LNCaP clone FGC (cell line): ENCODE results near the gene MDH2.

Experiments
- DNase-seq: peaks from one replicate; pipeline ENCODE4 v3.0.0-alpha.2; 2011; ENCODE audit warnings: low read depth
- H3K4me3 ChIP-seq: 2 replicates; pipeline ENCODE4 v1.5.1; 2011; ENCODE audit warnings: mild to moderate bottlenecking, low read depth, low read length, control low read depth
- CTCF ChIP-seq: IDR thresholded peaks from 2 replicates; pipeline ENCODE4 v1.5.1; 2012; ENCODE audit warnings: mild to moderate bottlenecking; ENCODE audit not compliant: control insufficient read depth, insufficient read depth; ENCODE audit errors: extremely low read depth

MDH2 gene

DNA sequence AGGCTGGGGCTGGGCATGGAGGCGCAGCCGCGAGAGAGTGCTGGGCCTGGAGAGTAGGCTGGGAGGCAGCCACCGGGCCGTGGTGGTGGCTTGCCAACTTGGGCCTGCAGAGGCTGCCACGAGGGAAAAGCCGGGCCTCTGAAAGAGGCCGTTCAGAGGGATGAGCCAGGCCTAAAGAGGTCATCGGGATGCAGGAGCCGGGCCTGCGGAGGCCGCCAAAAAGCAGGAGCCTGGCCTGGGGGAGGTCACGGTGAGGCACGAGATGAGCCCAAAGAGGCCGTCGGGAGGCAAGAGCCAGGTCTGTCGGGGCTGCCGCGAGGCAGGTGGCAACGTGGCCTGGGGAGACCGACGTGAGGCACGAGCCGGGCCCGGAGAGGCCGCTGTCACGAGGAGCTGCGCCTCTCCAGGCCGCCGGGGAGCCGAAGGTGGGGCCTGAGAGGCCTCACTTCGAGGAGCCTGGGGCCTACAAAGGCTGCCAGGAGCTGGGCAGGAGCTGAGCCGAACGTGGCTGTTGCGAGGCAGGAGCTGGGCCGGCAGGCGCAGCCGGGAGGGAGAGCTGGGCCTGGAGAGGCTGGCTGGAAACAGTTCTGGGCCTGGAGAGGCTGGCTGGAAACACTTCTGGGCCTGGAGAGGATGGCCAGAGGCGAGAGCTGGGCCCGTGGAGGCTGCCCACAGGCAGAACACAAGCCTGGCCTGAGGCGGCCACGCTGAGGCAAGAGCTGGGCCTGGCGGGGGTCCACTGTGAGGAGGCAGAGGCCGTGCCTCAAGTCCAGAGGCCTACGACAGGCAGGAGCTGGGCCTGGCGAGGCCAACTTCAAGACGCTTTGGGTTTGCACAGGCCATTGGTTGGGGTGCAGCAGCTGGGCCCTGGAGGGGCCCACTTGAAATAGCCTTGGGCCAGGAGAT, 24.6 kb downstream of the MDH2 start:
- no peak overlapping the region for H3K4me3 ChIP-seq
- TF ChIP-seq CTCF, result no peak

GRCh38 chr7:76073335-76073990, 25.6 kb downstream of the MDH2 start:
- no peak for DNase-seq
- no peak overlapping the region for H3K4me3 ChIP-seq
- no peak for TF ChIP-seq CTCF

More for the DNA sequence above, 24.6 kb downstream of the MDH2 start:
- no peak for DNase-seq

- no peak overlapping the region for H3K4me3 ChIP-seq
- no peak for TF ChIP-seq CTCF
- no peak for DNase-seq
These were observed 26.5 kb downstream of the MDH2 start for GRCh38 chr7:76074306-76074971.

DNA sequence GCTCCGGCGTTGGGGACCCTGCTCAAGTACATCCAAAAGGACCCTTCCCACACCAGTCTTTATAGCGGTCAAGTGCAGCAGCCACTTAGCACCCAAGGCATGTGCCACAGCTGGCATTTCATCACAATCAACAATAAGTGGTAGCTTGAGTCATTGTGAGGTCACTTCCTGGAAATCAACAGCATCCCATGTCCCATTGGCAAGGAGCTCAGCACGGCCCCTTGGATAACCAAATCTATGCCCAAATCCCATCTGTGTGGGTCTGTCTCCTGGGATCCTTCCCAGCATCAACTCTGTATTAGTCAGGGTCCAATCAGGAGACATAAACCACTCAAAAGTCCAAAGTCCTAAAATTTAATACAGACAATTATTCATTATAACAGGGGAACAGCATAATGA, 27.1 kb downstream of the MDH2 start:
- no peak overlapping the region for H3K4me3 ChIP-seq
- TF ChIP-seq CTCF, result no peak
- DNase-seq, result no peak

- no peak for TF ChIP-seq CTCF
- no peak for DNase-seq
- no peak overlapping the region for H3K4me3 ChIP-seq
These were observed 29.1 kb downstream of the MDH2 start for GRCh38 chr7:76076995-76077394.

DNA sequence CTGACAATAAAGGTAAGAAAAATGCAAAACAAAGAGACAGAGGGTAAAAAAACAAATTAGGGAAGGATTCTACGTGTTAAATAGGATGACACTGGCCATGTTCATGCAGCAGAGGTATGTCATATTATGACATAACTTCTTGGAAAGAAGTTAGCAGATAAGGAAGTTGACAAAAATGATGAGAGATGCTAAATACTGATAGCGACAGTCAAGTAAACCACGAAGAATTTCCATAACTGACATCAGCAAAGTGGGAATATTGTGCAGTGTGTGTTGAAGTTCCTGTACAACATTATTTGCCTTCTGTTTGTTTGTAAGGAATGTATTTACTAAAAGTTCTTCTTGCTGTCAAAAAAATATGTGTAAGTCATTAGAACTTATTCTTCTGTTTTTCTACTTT, 29.5 kb downstream of the MDH2 start:
- no peak for TF ChIP-seq CTCF
- peak; percentile 51 for DNase-seq
- H3K4me3 ChIP-seq, result no peak overlapping the region
